NOMO-1 treated with dmso at 0.1 percent for 144 hours (cell line): ENCODE results near the gene APMAP.

ENCODE experiments used
- DNase-seq: peaks from one replicate; lab custom pipeline; 2025; ENCODE audit not compliant: unreplicated experiment; lab: John Stamatoyannopoulos, UW

Gene APMAP

DNA sequence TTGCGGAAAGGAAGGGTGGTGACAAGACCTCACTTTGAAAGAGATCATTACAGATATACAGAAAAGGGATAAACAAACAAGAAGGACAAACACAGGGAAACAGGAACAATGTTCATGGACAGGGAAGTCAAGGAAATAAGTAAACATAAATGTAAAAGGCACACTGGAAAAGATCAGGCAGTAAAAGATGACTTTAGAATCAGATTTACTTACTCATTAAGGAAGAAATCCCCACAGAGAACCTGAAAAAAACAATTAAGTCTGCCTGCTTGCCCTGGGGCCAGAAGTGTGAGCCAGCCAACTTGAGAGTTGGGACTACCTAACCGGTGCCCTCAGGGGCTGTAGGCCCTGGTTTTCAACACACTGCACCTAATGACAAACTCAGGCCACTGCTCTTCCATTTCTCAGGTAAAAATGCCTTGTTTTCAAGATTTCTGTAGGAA, 1.7 kb downstream of the APMAP start:
- DNase-seq: no peak

DNA sequence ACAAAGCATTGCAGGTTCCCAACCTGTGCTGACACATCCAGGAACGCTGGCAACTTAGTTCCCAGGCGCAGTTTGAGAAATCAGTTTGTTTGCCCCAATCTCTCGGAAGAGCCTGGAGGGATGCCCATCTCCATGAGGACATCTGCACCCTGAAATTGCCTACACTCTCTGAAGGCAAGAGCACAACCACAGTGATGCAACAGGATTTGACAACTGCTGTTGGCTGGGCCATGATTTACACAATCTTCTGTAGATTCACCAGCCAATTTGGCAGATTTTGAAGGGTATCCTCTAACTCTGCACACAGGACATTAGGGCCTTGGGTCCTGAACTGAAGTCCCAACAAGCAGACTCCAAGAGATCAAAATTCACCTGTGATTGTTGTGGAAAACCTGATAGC, 3.4 kb downstream of the APMAP start:
- DNase-seq: no peak

- DNase-seq: no peak
These were observed 4.4 kb downstream of the APMAP start for GRCh38 chr20:24987873-24988835.

DNA sequence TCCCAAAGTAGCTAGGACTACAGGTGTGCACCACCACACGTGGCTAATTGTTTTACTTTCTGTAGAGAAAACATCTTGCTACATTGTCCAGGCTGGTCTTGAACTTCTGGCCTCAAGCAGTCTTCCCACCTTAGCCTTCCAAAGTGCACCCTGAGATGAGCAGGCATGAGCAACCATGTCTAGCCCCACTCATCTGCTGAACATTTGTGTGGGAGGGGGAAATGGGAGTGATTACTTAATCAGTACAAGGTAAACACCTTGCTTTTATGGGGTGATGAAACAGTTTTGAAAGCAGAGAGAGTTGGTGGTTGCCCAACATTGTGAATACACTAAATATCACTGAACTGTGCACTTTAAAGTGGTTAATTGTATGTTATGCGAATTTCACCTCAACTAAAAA, 5.3 kb downstream of the APMAP start:
- no peak for DNase-seq

DNA sequence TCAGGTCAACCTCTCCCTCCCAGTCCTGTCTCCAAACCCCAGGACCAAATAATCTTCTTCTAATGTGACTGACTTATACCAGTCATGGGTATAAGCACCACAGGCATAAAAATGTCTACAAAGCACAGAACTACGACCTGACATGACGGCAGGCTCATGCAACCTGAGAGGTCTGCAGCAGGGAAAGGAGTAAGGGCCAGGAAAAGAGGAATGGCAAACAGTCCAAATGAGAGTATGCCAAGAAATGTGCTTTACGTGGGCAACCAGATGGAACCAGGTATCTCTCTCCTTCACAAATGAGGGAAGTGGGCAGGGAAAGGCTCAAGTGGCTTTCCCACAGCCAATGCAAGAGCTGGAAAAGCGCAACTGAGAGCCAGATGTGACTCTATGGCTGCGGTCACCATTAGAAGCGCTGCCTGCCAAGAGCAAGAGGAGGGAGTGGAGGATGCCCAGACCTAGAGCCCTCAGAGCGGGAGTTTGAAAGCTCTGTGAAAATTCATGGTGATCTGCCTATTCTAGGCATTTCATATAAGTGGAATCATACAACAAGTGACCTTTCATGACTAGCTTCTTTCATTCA, 6.0 kb downstream of the APMAP start:
- no peak for DNase-seq

GRCh38 chr20:24985802-24986201, 6.7 kb downstream of the APMAP start:
- DNase-seq: no peak

GRCh38 chr20:24984961-24985640, 7.5 kb downstream of the APMAP start:
- DNase-seq: no peak

DNA sequence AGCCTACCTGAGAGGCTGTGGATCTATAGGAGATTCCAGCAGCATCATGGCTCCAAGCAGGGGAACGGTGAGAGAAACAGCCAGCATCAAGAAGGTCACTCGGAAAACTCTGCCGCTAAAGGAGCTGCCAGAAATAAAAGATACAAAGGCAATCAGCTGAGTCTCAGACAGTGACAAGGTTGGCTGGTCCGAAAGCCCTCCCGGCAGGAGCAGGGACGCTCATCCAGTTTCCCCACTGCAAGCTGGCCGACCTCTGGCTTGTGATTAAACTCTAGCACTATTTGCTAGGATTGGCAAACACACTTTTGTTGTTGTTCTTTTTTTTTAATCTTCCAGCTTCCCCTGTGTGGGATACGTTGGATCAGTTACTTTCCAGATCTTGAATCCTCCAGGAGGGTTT, 8.7 kb downstream of the APMAP start:
- no peak for DNase-seq

DNA sequence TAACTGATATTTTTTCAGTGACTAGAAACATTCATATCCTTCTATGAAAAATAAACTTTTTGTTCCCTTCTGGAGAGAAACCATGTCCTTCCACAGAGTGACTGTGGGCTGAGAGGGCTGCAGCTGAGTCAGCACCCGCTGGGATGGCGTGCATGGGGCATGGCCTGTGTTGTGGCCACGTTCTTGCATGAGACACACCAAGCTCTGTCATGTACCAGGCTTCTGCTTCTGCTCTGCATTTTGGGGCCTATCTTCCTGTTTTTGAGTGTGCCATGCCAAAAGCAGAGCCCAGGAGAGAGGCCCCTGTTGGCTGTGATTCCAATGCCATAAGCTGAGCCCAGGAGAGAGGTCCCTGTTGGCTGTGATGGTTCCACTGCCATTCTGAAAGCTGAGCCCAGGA, 10.8 kb downstream of the APMAP start:
- DNase-seq: no peak

- no peak for DNase-seq
These were observed 11.3 kb downstream of the APMAP start for GRCh38 chr20:24981282-24981681.

- DNase-seq: no peak
These were observed 12.1 kb downstream of the APMAP start for GRCh38 chr20:24980291-24981053.

- DNase-seq: no peak
These were observed 13.3 kb downstream of the APMAP start for GRCh38 chr20:24979036-24979960.

- no peak for DNase-seq
These were observed 14.0 kb downstream of the APMAP start for GRCh38 chr20:24978513-24978912.

DNA sequence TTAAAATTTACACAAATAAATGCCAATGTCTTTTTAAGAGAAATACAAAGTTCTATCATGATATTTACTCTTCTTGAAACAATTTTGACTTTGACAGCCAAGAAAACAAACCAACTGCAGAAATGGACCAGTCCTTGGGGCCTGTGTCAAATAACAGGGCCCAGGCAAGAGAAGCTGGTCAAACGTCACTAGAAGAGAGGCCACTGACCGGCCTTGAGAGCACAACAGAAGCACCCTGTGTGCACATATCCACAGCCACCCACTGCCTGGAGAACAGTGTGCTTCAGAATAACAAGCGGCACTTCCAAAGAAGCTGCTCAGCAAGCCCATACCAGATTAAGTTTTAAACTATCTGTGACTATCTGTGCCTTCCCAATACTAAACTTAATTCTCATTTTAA, 14.8 kb downstream of the APMAP start:
- no peak for DNase-seq

DNA sequence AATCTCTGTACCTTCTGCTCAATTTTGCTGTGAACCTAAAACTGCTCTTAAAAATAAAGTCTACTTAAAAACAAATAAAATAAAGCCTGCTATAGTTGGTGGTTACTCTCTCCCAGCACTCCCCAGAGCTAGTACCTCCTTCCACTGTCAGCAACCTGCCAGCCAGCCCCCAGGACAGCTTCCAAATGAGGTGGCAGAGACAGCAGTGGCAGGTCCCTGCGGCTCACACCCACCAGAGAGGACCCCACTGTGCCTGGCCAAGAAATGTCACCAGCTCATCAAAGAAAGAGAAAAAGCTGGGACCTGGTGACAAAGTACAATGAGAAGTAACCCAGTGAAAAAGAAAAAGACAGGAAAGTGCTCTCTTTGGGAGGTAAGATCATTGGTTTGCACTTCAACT, 15.2 kb downstream of the APMAP start:
- DNase-seq: no peak

DNA sequence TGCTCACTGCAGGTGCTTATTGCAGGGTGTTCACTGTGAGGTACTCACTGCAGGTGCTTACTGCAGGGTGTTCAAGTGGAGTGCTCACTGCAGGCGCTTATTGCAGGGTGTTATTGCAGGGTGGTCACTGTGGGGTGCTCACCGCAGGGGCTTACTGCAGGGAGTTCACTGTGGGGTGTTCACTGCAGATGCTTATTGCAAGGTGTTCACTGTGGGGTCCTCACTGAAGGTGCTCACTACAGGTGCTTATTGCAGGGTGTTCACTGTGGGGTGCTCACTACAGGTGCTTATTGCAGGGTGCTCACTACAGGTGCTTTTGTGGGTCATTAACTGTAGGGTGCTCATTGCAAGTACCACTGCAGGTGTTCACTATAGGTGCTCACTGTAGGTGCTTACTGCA, 20.2 kb downstream of the APMAP start:
- no peak for DNase-seq

GRCh38 chr20:24971376-24972101, 21.0 kb downstream of the APMAP start:
- no peak for DNase-seq

DNA sequence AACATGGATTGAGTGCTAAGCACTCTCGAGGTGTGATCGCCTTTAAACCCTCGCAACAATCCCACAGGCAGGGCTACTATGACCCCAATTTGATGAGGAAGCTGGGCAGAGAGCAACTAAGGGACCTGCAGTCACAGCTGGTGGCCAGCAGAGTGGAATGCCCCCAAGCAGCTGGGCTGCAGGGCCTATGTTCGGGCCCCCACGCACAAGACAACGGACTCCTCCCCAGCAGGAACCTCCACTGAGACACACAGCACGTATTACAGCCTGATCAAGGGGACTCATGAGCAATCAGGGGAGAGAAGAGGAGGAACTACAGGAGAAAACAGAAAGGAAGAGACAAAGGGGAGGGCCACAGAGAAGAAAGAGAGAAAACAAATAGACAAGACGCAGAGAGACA, 21.8 kb downstream of the APMAP start:
- DNase-seq: no peak

- no peak for DNase-seq
These were observed 22.5 kb downstream of the APMAP start for GRCh38 chr20:24970030-24970553.
